HG03565 (cell line): ENCODE measurements around the gene CERS6.
"Not testable (repeated sequence)": the region's sequence is repeated elsewhere in the genome, so short reads cannot be mapped to it uniquely, and the experiment has no call there.

Source experiments
- ATAC-seq: cut with Tn5 transposase; IDR thresholded peaks from one replicate; pipeline ENCODE4 v1.9.1; 2021; ENCODE audit warnings: mild to moderate bottlenecking, moderate library complexity; ENCODE audit not compliant: unreplicated experiment

Gene CERS6

GRCh38 chr2:168662651-168663208 lies 206.7 kb downstream of the CERS6 start:
- ATAC-seq: no peak

DNA sequence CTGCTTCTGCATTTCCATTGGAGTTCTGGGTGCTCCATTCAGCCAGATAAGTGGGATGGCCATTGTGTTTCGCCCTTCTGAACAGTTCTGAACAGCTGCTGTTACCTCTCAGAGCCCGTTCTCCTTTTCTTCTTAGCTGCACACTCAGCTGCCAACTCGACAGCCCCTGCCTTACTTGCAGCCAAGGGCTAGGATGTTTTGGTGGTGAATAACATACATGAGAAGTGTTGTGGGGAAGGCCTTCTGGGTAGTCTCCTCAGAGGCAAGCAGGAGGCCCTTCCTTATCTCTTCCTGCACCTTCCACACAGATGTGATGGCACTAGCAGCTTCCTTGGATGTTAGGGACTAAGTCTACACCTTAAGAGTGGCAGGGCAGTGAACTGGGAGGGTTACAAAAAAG lies 207.9 kb downstream of the CERS6 start:
- ATAC-seq: no peak

GRCh38 chr2:168664715-168665114 lies 208.6 kb downstream of the CERS6 start:
- ATAC-seq: not testable (repeated sequence)

DNA sequence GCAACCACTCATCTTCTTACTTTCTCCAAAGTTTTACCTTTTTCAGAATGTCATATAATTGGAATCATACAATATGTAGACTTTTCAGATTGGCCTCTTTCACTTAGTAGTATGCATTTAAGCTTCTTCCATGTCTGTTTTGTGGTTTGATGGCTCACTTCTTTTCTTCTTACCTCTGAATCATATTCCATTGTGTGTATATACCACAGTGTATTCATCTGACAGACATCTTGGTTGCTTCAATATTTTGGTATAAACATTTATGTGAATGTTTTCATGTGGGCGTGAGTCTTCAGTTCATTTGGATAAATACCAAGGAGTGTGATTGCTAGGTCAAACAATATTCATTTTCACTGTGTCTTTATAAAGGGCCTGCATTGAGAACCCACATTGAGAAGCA lies 210.3 kb downstream of the CERS6 start:
- no peak for ATAC-seq

DNA sequence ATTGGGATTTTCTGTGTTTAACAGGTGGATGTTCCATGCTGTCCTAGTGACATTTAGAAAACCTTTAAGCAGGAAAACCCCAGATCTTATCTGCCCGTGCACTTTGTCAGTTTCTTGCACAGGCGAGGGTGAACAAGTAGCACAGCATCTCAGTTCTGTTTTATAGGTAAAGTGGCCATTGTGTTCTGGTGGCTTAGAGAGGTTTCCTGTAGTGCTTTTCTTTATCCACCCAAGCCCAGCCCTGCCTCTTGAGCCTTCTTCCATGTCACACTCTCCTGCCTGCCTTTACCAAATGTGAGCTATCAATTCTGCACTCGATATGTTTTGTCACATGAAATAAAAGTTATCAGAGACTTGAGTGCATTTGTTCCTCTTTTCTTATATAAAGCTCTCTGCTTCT lies 211.1 kb downstream of the CERS6 start:
- ATAC-seq: no peak

- no peak for ATAC-seq
Observed at GRCh38 chr2:168669151-168669550, 213.1 kb downstream of the CERS6 start.

DNA sequence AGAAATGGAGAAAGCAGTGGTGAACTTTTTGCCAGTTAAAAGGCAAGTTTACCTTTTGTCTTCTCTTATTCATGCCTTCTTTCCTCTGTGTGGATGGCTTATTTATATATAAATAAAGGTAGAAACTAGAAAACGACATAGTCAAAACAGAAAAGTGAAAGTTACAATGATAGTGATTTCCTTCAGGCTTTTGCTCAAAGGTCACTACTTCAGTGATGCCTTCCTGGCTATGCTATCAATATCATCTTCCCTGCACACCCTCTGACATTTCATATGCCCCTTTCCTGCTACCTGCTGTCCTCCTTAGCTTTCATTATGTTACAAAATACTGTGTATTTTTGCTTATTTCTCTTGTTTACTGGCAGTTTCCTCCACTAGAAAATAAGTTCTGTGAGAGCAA lies 214.4 kb downstream of the CERS6 start:
- no peak for ATAC-seq

- no peak for ATAC-seq
Observed at GRCh38 chr2:168671932-168672331, 215.9 kb downstream of the CERS6 start.

GRCh38 chr2:168673265-168674189 lies 217.5 kb downstream of the CERS6 start:
- ATAC-seq: no peak

DNA sequence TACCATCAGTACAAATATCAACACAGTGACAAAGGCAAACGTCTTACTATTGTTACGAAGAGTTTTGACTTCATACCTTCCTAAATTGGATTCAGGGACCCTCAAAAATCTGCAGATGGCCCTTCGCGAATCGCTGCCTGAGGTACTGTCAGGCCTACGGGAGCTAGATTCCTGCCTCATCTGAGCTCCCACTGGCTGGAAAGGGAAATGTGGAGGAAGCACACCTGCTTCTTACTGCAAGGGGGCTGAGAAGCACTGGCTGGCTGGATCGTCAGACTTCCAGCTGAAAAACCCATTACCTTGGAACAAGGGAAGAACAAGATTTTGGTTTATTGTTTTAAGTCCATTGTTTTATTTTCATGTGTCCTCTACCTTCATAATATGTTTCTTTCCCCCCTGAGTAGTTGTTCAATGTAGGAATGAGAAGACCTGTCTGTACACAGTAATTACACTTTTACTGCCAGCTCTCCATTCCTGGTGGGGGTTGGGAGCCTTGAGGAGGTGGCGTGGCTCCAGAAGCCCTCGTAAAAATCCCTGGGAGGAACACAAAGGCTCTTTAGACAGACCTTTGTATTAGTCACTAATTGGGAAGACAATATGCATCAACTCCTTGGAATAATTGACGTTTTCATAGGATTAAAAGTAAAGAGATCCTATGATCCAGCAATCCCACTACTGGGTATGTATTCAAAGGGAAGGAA lies 222.2 kb downstream of the CERS6 start:
- ATAC-seq: no peak

- ATAC-seq: no peak
Observed at GRCh38 chr2:168679081-168679480, 223.0 kb downstream of the CERS6 start.

DNA sequence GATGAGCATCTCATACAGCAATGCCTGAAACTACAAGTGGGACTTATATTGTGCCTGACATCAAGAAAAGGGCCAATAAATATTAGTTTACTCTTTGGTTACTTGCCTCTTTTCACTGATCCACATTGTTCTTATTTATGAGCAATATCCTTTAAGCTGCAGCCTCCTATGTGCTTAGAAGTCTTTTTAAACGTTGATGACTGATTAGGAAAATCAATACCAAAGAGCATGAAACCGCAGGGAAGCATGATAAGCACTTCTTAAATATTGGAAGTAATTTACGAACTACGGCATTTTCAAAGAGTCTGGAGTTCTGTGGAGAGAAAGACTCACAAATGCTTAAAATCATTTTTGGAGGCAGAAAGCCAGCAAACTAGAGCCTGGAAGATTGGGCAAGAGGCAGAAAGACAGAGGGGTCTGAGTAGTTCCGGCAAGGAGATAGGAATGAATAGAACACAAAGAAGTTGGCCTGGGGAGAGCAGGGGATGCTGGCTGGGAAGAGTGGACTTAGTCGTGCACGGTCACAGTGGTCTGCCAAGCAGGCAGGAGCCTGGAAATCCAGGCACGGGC lies 223.8 kb downstream of the CERS6 start:
- ATAC-seq: no peak

DNA sequence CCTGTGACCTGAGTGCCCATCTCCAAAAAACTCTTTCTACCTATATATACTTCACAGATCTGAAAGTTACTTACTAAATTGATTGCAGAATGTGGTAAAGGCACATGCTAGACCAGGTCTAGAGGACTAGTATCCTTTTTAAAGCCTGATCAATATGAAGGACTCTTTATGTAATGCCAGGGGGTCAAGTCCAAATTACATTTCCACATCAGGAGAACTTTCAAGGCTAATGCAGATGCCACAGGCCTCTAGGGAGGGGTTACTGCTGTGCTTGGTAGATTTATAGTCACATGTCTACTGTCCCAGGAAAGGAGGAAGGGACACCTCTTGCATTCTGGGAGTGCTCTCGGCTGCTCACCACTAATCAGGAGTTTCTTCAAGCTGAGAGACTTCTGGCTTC lies 227.9 kb downstream of the CERS6 start:
- ATAC-seq: no peak

DNA sequence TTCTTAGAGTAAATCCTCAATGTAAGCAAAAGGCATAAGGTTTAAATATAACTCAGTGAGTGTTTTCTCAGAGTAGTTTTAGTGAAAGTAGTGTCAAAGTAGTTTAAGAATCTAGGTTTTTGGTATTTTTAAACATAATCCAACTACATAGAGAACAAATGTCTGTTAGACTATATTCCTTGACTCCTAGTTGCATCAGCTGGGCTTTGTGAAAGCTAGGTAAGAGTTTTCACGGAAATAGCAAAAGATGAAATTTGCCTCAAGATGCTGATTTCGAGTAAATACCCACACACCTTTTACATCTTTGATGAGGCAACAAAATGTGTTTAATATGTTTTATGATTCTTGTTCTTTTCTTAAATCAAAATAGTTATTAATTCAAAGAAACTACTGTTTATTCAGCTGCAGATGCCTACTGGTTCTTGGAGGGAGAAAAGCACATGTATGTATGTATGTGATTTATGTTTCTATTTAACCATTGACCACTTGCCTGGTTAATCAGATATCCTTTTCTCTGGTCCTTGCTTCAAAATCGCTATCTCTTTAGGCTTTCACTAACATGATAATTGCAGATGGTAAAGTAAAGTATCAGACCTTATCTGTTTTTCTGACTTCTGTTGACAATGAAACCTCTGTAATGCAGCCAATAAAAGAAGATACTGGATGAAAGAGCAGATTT lies 229.0 kb downstream of the CERS6 start:
- no peak for ATAC-seq

- ATAC-seq: no peak
Observed at GRCh38 chr2:168685600-168686451, 229.8 kb downstream of the CERS6 start.

DNA sequence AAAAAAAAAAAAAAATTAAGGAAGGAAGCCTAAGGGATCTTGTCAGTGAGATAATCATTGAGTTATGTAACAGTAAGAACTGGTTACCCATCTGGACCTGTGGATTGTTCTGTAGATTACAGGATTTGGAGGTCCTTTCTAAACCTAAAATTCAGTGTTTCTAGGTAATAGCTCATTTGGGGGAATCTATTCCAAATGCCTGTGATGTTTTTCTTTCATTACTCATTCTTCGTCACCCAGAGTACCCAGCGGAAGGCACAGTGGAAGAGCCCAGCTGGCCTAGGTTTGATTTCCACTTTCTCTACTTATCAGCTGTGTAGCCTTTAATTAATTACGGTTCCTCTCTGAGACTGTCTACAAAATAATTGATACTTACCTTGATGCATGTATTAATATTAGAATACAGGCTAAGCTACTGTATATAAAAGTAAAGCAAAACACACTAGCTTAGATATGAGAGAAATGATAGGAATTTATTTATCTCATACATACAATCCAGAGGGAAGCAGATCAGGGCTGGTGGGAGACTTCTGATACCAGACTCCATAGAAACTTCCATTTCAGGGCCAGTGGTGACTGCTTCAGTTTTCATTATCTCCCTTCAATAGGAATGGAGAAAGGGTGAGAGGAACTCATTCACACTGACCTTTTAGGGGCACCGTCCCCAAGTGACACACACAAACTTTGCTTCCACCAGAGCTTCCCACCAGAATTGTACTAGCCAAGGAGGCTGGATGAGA lies 230.6 kb downstream of the CERS6 start:
- ATAC-seq: no peak

- no peak for ATAC-seq
Observed at GRCh38 chr2:168687314-168687713, 231.2 kb downstream of the CERS6 start.

DNA sequence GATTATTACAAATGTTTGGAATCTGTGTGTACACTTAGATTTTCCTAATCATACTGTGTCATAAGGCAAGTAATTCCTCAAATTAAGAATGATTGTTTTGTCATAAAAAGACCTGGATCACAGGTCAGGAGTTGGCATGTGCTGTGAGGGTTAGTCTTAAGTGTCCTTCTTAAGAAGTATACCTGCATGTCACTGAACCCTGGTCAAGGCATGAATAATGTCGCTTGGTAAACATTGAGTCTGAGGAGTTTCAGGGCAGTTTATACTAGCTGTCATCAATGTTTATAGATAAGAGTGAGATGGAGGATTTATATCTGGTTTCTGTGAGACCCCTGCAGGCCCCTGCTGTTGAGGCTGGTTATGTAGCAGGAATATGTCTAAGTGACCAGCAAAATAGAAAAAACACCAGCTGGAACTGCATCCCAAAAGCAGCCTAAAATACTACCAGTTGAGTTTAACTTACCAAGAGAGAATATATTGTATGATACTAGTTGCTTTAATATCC lies 234.4 kb downstream of the CERS6 start:
- no peak for ATAC-seq

DNA sequence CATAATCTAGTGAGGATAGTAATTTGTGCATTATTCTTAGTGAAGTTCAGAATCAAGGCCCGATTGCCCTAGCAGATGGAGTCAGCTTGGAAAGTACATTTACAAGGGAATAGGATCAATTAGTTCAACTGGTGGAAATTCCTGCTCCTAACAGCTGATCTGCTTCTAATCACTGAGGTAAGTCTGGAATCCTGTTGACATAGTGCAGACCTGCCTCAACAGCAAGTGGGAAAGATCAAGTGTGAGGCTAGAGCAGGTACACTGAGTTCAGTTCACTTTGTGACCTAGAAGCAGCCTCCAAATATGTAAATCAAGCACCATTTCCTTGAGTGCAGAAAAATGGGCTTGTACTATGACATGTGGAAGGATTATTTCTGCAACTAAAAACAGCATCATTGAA lies 235.1 kb downstream of the CERS6 start:
- no peak for ATAC-seq
